Endodermal cell (in vitro differentiated cells): ENCODE results near the gene RBM15B. TPM values are rescaled to one million over a fixed set of nuclear protein-coding genes. Genes with fewer than 3 reads are reported as not detected.

Source experiments
- DNase-seq: peaks from one replicate; pipeline ENCODE4 v3.0.0-alpha.2; 2017
- H3K27ac ChIP-seq: 2 replicates; pipeline ENCODE4 v1.5.1; 2013; ENCODE audit warnings: mild to moderate bottlenecking, low read depth, low read length, moderate library complexity
- H3K27me3 ChIP-seq: 2 replicates; pipeline ENCODE4 v1.6.1; 2013; ENCODE audit warnings: mild to moderate bottlenecking, low read length, moderate library complexity; ENCODE audit not compliant: insufficient read depth, control insufficient read depth, poor library complexity, severe bottlenecking
- H3K36me3 ChIP-seq: 2 replicates; pipeline ENCODE4 v1.7.0; 2013; ENCODE audit warnings: mild to moderate bottlenecking, low read length, moderate library complexity; ENCODE audit not compliant: control insufficient read depth, insufficient read depth
- H3K4me1 ChIP-seq: one replicate; pipeline ENCODE4 v1.7.0; 2013; ENCODE audit warnings: low read length; ENCODE audit not compliant: control insufficient read depth, insufficient read depth
- H3K4me3 ChIP-seq: 2 replicates; pipeline ENCODE4 v1.5.1; 2013; ENCODE audit warnings: mild to moderate bottlenecking, low read length, moderate library complexity
- H3K9ac ChIP-seq: 2 replicates; pipeline ENCODE4 v1.6.1; 2013; ENCODE audit warnings: mild to moderate bottlenecking, low read length, moderate library complexity; ENCODE audit not compliant: poor library complexity, severe bottlenecking; ENCODE audit errors: extremely low read depth
- H3K9me3 ChIP-seq: 2 replicates; pipeline ENCODE4 v1.6.1; 2013; ENCODE audit warnings: mild to moderate bottlenecking, low read length, moderate library complexity; ENCODE audit not compliant: control insufficient read depth
- H3K27ac Mint-ChIP-seq: 2 replicates; pipeline ENCODE4 v1.8.0; 2020; ENCODE audit warnings: mixed read lengths
- H3K27me3 Mint-ChIP-seq: 2 replicates; pipeline ENCODE4 v1.8.0; 2021; ENCODE audit warnings: mild to moderate bottlenecking, mixed read lengths; ENCODE audit not compliant: insufficient read depth
- H3K36me3 Mint-ChIP-seq: 2 replicates; pipeline ENCODE4 v1.8.0; 2020; ENCODE audit warnings: low read depth, mixed read lengths
- H3K4me1 Mint-ChIP-seq: 2 replicates; pipeline ENCODE4 v1.8.0; 2020; ENCODE audit warnings: mixed read lengths
- H3K4me3 Mint-ChIP-seq: 2 replicates; pipeline ENCODE4 v1.8.0; 2020; ENCODE audit warnings: mild to moderate bottlenecking, moderate library complexity, mixed read lengths
- H3K9me3 Mint-ChIP-seq: 2 replicates; pipeline ENCODE4 v1.8.0; 2020; ENCODE audit warnings: mild to moderate bottlenecking, mixed read lengths
- WGBS, 2 experiments: methylation state at CpG; one replicate each; pipeline versions ENCODE4 v1.1.5 to v1.1.7; 2013; ENCODE audit warnings: missing lambda C conversion rate in 2 of 2, mixed read lengths in 1 of 2; ENCODE audit not compliant: insufficient coverage in 1 of 2, insufficient read length in 1 of 2; 5-methylcytosine and 5-hydroxymethylcytosine counted together
- total RNA-seq, 2 donors: library from RNA; stranded (reverse); fragmentation: NEBNext Ultra II Directional in 1 of 2; extraction: Animal tissue kit (Norgen Biotek cat#: 25700) in 1 of 2; gene quantifications; 2 replicates in 1 of 2; 3 replicates in 1 of 2; pipeline ENCODE4 v1.2.1, GENCODE V29; 2021
- TF ChIP-seq, protein P1 (sequence below): fragments of 200-600 bp; sonication (generic); conservative IDR thresholded peaks from 2 replicates; pipeline ENCODE4 v1.5.0; 2021; ENCODE audit warnings: antibody characterized with exemption, mild to moderate bottlenecking

The RBM15B gene
- total RNA-seq, 2 donors from 2014 or later: 49.5 to 58.2 TPM

DNA sequence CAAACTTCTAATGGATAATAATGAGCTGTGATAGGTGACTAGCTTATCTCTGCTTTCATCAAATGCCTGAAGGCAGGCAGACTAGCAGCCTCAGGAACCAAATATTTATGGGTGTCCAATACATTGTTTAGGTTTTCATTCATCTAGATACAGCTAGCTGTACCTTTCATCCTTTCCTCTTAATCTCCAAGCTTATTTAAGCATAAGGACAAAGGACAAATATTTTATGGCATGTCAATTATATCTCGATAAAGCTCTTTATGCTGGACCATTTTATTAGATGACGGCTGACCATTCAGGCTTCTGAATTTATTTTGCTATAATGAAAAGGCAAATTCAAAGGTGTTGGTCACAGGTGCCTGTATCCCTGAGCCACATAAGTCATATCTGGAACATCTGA lies 16.9 kb downstream of the RBM15B start:
- Histone ChIP-seq H3K36me3 (peaks cover 44% of the 10 kb centered on the region), H3K9me3 (no peaks in the 10 kb centered on the region), H3K9ac (no peak overlapping the region), H3K4me3 (no peak overlapping the region), H3K27ac (no peak overlapping the region), H3K4me1 (no peaks in the 10 kb centered on the region), H3K27me3 (no peaks in the 10 kb centered on the region)
- TF ChIP-seq, protein P1, sequence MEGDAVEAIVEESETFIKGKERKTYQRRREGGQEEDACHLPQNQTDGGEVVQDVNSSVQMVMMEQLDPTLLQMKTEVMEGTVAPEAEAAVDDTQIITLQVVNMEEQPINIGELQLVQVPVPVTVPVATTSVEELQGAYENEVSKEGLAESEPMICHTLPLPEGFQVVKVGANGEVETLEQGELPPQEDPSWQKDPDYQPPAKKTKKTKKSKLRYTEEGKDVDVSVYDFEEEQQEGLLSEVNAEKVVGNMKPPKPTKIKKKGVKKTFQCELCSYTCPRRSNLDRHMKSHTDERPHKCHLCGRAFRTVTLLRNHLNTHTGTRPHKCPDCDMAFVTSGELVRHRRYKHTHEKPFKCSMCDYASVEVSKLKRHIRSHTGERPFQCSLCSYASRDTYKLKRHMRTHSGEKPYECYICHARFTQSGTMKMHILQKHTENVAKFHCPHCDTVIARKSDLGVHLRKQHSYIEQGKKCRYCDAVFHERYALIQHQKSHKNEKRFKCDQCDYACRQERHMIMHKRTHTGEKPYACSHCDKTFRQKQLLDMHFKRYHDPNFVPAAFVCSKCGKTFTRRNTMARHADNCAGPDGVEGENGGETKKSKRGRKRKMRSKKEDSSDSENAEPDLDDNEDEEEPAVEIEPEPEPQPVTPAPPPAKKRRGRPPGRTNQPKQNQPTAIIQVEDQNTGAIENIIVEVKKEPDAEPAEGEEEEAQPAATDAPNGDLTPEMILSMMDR: no peak
- H3K4me3 Mint-ChIP-seq: no peak overlapping the region
- H3K9me3 Mint-ChIP-seq: no peaks in the 10 kb centered on the region
- no peak overlapping the region for H3K27ac Mint-ChIP-seq
- no peaks in the 10 kb centered on the region for H3K4me1 Mint-ChIP-seq
- WGBS, 2 experiments: 98 to 100% methylated on average over 2 of the region's 2 CpGs
- no peak for DNase-seq
- H3K36me3 Mint-ChIP-seq: peaks cover 43% of the 10 kb centered on the region
- H3K27me3 Mint-ChIP-seq: no peaks in the 10 kb centered on the region

GRCh38 chr3:51408813-51409212 lies 17.7 kb downstream of the RBM15B start:
- H3K36me3 ChIP-seq: peaks cover 46% of the 10 kb centered on the region
- Mint-ChIP-seq H3K27ac (no peak overlapping the region), H3K27me3 (no peaks in the 10 kb centered on the region), H3K9me3 (no peaks in the 10 kb centered on the region), H3K36me3 (peaks cover 47% of the 10 kb centered on the region), H3K4me3 (no peak overlapping the region), H3K4me1 (no peaks in the 10 kb centered on the region)
- H3K4me3 ChIP-seq: no peak overlapping the region
- TF ChIP-seq, protein P1: no peak
- H3K9ac ChIP-seq: no peak overlapping the region
- H3K4me1 ChIP-seq: no peaks in the 10 kb centered on the region
- DNase-seq: no peak
- no peaks in the 10 kb centered on the region for H3K9me3 ChIP-seq
- no peaks in the 10 kb centered on the region for H3K27me3 ChIP-seq
- WGBS, 2 experiments: 83 to 92% methylated on average over 1 to 2 of the region's 2 CpGs
- H3K27ac ChIP-seq: no peak overlapping the region

DNA sequence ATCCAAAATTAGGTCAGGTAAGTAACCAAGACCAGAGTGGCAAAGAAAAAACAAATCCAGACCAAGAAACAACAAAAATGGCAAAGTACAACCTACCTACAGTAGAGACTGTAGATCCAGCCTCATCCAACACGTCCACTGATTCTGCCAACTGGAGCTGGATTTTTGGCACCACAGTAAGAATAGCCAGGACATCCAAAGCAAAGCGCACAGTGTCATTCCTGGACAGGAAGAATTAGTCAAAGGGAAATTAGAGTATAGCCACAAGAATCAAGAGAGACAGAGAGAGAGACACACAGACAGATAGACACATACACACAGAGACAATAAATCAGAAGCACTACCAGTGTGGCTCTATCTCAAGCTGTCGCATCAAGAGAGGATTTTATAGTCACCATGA lies 31.1 kb downstream of the RBM15B start:
- no peak for DNase-seq
- TF ChIP-seq, protein P1: no peak
- WGBS, 2 experiments: 90% methylated on average over 3 of the region's 3 CpGs; no CpG with 5 or more reads in 1 of the 2 experiments
- H3K27ac ChIP-seq: no peak overlapping the region
- Mint-ChIP-seq H3K9me3 (no peaks in the 10 kb centered on the region), H3K36me3 (peaks cover 39% of the 10 kb centered on the region), H3K4me3 (no peak overlapping the region), H3K4me1 (no peaks in the 10 kb centered on the region), H3K27ac (no peak overlapping the region), H3K27me3 (no peaks in the 10 kb centered on the region)
- H3K27me3 ChIP-seq: no peaks in the 10 kb centered on the region
- H3K36me3 ChIP-seq: peaks cover 50% of the 10 kb centered on the region
- H3K9me3 ChIP-seq: no peaks in the 10 kb centered on the region
- H3K9ac ChIP-seq: no peak overlapping the region
- no peak overlapping the region for H3K4me3 ChIP-seq
- H3K4me1 ChIP-seq: no peaks in the 10 kb centered on the region
